ENCODE results near the gene TAF4. TPM values are rescaled to one million over a fixed set of nuclear protein-coding genes. Genes with fewer than 3 reads are reported as not detected.
"Not testable (repeated sequence)": the region's sequence is repeated elsewhere in the genome, so short reads cannot be mapped to it uniquely, and the experiment has no call there.

The TAF4 gene
- total RNA-seq, 1 experiment from 2014 or later: 3.6 TPM

DNA sequence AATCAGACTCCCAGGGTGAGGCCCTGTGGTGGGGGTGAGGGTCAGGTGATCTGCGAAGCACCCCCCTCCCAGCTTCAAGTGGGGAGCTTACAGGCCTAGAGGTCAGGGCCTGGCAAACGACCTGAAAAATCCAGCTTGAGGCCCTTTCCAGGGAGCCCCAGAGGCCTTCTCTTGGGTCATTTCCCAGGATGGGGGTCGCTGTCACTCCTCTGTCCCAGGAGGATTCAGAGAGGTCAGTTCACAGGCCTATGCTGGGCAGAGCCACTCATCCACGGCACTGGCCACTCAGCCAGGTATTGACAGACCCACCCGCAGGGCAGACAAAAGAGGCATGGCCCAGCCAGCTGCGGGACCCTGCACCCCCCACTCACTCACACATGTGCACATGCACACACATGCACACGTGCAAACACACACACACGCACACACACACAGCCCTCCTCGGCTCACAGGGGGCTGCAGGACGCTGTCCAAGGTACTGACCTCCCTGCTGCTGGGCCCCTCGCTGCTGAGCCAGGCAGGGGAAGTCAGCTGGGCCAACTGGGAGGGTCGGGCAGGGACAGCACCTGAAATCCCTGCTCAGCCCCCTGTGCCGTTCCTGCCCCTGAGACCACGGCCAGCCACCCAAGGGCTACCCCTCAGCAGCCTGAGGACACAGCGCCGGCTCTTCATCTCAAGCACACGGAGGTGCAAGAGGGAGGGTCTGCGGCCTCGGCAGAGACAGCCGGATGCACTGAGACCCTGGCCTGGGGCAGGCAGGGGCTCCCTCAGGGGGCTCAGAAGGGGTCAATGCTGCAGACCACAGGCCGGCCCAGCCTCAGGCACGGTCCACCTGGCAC, 113.8 kb downstream of the TAF4 start:
- in situ Hi-C loops (cut with HindIII; ENCODE audit: low pct_unique_long_range_greater_than_20kb, low sequenced_read_pairs): no loop called here
- no peak for DNase-seq (ENCODE audit: low read depth, low spot score)

GRCh38 chr20:61950641-61951071, 115.0 kb downstream of the TAF4 start:
- no peak for DNase-seq (ENCODE audit: low read depth, low spot score)
- in situ Hi-C loops (cut with HindIII; ENCODE audit: low pct_unique_long_range_greater_than_20kb, low sequenced_read_pairs): no loop called here

DNA sequence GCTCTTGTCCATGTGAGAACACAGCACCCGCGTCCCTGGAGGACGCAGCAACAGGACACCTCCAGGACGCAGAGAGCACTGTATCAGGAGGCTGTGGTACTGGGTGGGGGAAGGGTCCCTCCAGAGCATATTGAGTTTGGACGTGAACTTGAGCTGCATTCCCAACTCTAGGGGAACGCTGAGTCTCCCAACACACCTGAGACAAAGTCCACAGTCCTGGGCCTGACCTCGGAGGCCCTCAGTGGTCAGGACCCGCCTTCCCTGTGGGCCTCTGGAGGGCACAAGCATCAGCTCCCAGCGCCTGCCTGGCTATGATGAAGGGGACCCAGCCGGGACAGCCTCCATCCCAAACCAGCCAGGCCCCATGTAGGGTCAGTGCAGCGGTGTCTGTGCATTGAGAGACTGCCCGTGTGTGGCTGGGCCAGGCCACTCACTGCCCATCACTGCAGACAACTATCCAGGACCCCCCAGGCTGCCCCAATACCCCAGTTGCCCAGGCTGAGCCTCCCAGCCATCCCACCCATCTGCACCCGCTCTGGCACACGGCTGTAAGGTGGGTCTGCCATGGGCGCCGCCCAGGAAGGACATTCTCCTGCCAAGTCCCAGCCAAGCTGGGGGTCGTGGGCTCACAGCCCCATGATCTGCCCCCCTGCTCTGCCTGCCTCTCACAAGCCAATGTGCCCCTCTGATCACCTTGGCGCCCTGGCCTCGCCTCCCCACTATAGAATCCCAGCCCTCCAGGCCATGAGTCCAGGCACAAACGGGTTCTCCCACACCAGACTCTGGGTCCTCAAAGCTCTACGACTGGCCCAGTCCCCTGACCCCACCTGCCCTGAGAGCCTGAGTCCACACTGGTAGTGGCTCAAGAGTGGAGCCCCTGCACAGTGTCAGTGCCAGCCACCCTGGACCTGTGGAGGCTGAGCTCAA, 115.7 kb downstream of the TAF4 start:
- no peak for DNase-seq (ENCODE audit: low read depth, low spot score)
- in situ Hi-C loops (cut with HindIII; ENCODE audit: low pct_unique_long_range_greater_than_20kb, low sequenced_read_pairs): no loop called here

- no peak for DNase-seq (ENCODE audit: low read depth, low spot score)
- in situ Hi-C loops (cut with HindIII; ENCODE audit: low pct_unique_long_range_greater_than_20kb, low sequenced_read_pairs): no loop called here
Measured at GRCh38 chr20:61949363-61949713, 116.3 kb downstream of the TAF4 start.

GRCh38 chr20:61948586-61949362, 116.9 kb downstream of the TAF4 start:
- in situ Hi-C loops (cut with HindIII; ENCODE audit: low pct_unique_long_range_greater_than_20kb, low sequenced_read_pairs): no loop called here
- DNase-seq (ENCODE audit: low read depth, low spot score): no peak

DNA sequence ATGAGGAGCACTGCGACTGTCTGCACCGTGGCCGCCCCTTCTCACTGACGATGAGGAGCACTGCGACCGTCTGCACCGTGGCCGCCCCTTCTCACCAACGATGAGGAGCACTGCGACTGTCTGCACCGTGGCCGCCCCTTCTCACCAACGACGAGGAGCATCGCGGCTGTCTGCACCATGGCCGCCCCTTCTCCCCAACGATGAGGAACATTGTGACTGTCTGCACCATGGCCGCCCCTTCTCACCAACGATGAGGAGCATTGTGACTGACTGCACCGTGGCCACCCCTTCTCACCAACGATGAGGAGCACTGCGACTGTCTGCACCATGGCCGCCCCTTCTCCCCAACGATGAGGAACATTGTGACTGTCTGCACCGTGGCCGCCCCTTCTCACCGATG, 117.6 kb downstream of the TAF4 start:
- DNase-seq (ENCODE audit: low read depth, low spot score); in situ Hi-C loops (cut with HindIII; ENCODE audit: low pct_unique_long_range_greater_than_20kb, low sequenced_read_pairs): not testable (repeated sequence)

GRCh38 chr20:61945495-61945894, 120.2 kb downstream of the TAF4 start:
- DNase-seq (ENCODE audit: low read depth, low spot score); in situ Hi-C loops (cut with HindIII; ENCODE audit: low pct_unique_long_range_greater_than_20kb, low sequenced_read_pairs): not testable (repeated sequence)

- DNase-seq (ENCODE audit: low read depth, low spot score); in situ Hi-C loops (cut with HindIII; ENCODE audit: low pct_unique_long_range_greater_than_20kb, low sequenced_read_pairs): not testable (repeated sequence)
Measured at GRCh38 chr20:61944967-61945366, 120.7 kb downstream of the TAF4 start.

GRCh38 chr20:61942526-61942925, 123.2 kb downstream of the TAF4 start:
- DNase-seq (ENCODE audit: low read depth, low spot score): no peak
- in situ Hi-C loops (cut with HindIII; ENCODE audit: low pct_unique_long_range_greater_than_20kb, low sequenced_read_pairs): no loop called here

DNA sequence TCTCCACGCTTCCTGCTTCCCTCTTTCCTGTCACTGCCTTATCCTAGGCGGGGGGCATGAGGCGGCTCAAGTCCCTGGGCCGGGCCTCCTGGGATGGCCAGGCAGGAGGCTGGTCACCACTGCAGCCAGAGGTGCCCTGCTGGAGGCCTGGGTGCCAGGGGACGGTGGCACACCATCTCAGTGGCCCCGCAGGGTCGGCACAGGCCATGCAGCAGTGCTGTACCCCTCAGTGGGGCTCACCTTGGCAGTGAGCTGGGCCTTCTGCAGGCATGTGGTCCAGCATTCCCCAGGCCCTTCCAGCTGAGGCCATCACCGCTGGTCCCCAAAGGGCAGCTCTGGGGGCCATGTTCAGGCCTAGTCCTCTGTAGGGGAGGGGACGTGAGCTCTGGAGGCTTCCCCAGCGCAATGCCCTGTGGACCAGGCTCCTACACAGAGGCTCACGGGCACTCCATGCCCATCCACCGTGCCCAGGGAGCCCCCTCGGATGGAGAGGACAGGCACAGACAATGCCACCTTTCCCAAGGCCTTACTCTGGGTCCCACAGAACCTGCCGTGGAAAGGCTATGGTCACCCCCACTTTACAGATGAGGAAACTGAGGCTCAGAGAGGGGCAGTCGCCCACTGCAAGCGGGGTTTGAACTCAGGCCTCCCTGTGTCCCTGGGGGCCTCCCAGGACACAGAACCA, 123.8 kb downstream of the TAF4 start:
- DNase-seq (ENCODE audit: low read depth, low spot score): no peak
- in situ Hi-C loops (cut with HindIII; ENCODE audit: low pct_unique_long_range_greater_than_20kb, low sequenced_read_pairs): no loop called here

- no peak for DNase-seq (ENCODE audit: low read depth, low spot score)
- in situ Hi-C loops (cut with HindIII; ENCODE audit: low pct_unique_long_range_greater_than_20kb, low sequenced_read_pairs): no loop called here
Measured at GRCh38 chr20:61940976-61941720, 124.5 kb downstream of the TAF4 start.

DNA sequence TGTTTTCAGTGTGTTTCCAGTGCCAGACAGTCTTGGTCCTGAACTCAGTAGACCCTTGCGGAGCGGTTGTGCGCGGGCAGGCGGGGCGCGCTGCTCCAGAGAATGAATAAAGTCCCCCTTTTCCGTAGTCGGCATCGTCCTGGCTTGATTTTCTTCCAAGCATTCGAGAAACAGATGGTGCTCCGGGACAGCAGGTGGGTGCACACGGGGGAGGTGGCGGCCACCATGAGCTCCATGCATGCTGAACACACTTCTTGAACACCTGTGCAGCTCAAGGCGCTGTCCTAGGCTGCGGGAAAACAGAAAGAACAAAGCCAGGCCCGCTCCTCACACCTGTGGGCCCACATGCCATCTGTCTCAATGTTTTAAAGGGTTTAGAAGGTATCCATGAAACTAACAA, 125.2 kb downstream of the TAF4 start:
- in situ Hi-C loops (cut with HindIII; ENCODE audit: low pct_unique_long_range_greater_than_20kb, low sequenced_read_pairs): no loop called here
- DNase-seq (ENCODE audit: low read depth, low spot score): no peak

DNA sequence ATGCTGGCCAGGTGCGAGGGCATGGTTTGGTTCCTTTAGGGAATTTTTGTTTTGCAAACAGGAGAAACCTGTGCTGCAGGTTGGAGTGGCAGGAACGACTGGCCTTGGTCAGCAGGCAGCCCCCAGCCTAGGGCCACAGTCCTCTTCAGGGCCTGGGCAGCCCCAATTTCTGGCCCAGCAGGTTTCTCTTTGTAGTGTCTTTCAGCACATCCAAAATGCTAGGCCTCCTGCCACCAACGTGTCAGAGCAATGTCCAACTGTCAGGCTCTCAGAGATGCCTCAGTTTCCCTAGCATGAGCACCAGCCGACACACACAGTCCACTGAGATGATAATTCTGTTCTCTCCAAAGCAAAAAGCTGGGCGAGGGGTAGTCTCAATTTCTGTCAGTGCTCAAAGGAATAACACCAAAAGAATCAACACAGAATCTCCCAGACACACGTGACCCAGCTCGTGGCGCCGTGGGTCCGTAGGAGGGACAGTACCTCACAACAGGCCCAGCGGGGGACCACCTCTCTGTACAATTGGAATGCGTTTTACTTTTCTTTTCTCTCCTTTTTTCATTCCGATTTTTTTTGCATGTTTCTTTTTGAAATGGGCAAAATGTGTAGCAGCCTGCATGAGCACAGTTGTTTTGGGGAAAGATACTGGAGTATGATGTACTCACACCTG, 125.9 kb downstream of the TAF4 start:
- DNase-seq (ENCODE audit: low read depth, low spot score): no peak
- in situ Hi-C loops (cut with HindIII; ENCODE audit: low pct_unique_long_range_greater_than_20kb, low sequenced_read_pairs): no loop called here

DNA sequence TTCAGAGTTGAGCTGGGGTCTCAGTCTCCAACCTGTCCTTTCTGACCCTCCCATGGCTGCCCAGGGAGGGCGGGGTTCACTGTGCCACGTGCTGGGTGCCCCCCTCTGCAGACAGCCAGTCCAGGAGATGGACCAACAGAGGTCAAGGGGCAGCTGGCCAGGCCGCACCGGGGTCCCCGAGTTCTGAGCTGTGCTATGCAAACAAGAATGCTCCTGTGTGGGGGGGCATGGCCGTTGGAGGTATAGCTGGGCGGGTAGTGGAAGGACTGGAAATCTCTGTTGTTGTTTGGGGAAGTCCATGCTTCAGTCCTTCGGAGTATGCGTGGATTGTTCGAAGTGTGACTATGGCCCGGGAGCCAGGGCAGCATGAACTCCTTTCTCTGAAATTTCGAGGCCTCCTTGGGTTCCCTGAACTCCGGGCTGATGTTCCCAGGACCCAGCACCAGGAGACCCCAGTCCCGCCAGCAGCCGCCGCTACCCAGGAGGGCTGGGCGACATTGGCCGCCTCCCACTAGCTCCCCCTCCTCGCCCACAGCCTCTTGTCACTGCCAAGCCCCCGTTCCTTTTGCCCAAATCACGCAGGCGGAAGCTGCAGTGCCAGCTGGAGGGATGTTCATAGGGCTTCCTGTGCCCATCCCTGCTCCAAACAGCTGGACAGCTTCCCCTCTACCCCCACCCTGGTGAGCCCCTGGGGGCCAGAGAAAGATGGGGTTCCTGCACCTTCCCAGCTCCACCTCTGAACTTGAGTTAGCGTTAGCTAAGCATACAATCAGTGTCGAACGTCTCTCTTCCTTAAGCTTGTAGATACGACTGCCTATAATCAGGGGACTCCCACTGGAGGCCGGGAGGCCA, 126.6 kb downstream of the TAF4 start:
- DNase-seq (ENCODE audit: low read depth, low spot score): no peak
- in situ Hi-C loops (cut with HindIII; ENCODE audit: low pct_unique_long_range_greater_than_20kb, low sequenced_read_pairs): no loop called here

- in situ Hi-C loops (cut with HindIII; ENCODE audit: low pct_unique_long_range_greater_than_20kb, low sequenced_read_pairs): no loop called here
- DNase-seq (ENCODE audit: low read depth, low spot score): no peak
Measured at GRCh38 chr20:61937963-61938838, 127.5 kb downstream of the TAF4 start.
